ENCODE measurements around the gene TLCD2.
"Not testable (repeated sequence)": the region's sequence is repeated elsewhere in the genome, so short reads cannot be mapped to it uniquely, and the experiment has no call there.

The TLCD2 gene

GRCh38 chr17:1709971-1710806 is at the start of gene TLCD2:
Gene TLCD2 (minus strand): TSS chr17:1710377. CDS start chr17:1710242, 135 bp downstream.
- no peak for DNase-seq

- DNase-seq = no peak
Measured at GRCh38 chr17:1759529-1759928, 49.4 kb upstream of the TLCD2 start.

GRCh38 chr17:1758807-1759206 is 48.6 kb upstream of the TLCD2 start:
- DNase-seq = no peak

GRCh38 chr17:1755827-1756262 is 45.7 kb upstream of the TLCD2 start:
- DNase-seq = no peak

GRCh38 chr17:1755252-1755826 is 45.2 kb upstream of the TLCD2 start:
- no peak for DNase-seq

GRCh38 chr17:1754430-1755112 is 44.4 kb upstream of the TLCD2 start:
- no peak for DNase-seq

GRCh38 chr17:1753767-1754429 is 43.7 kb upstream of the TLCD2 start:
- no peak for DNase-seq

GRCh38 chr17:1752425-1753262 is 42.5 kb upstream of the TLCD2 start:
- no peak for DNase-seq

GRCh38 chr17:1750628-1751027 is 40.5 kb upstream of the TLCD2 start:
- no peak for DNase-seq

- DNase-seq = no peak
Measured at GRCh38 chr17:1746975-1747543, 36.9 kb upstream of the TLCD2 start.

- DNase-seq = no peak
Measured at GRCh38 chr17:1745513-1746020, 35.4 kb upstream of the TLCD2 start.

- no peak for DNase-seq
Measured at GRCh38 chr17:1744551-1745512, 34.7 kb upstream of the TLCD2 start.

GRCh38 chr17:1743088-1743439 is 32.9 kb upstream of the TLCD2 start:
- no peak for DNase-seq

GRCh38 chr17:1742371-1743087 is 32.4 kb upstream of the TLCD2 start, which contains the start of gene SERPINF2:
Gene SERPINF2 (plus strand): TSS chr17:1742871. CDS start chr17:1744996, 2,125 bp downstream.
- no peak for DNase-seq

- not testable (repeated sequence) for DNase-seq
Measured at GRCh38 chr17:1741899-1742298, 31.7 kb upstream of the TLCD2 start.

GRCh38 chr17:1737531-1738291 is 27.5 kb upstream of the TLCD2 start:
- no peak for DNase-seq

- no peak for DNase-seq
Measured at GRCh38 chr17:1736348-1737281, 26.4 kb upstream of the TLCD2 start.

GRCh38 chr17:1735834-1736347 is 25.7 kb upstream of the TLCD2 start:
- no peak for DNase-seq

Data from DMS 273 treated with DMSO at 0.1 percent for 48 hours (cell line).